Effector memory CD4-positive, alpha-beta T cell (primary cell): Measurements from ENCODE around the gene SUSD6.

Source experiments
- DNase-seq, 3 donors: peaks; one replicate each; pipeline ENCODE4 v3.0.0-alpha.2; 2020
- H3K27ac ChIP-seq: 2 replicates; pipeline ENCODE4 v1.7.0; 2013; ENCODE audit warnings: mild to moderate bottlenecking, low read length, moderate library complexity; ENCODE audit not compliant: insufficient read depth, poor library complexity, severe bottlenecking
- H3K27me3 ChIP-seq: replicated peaks from 2 replicates; pipeline ENCODE4 v1.7.0; 2013; ENCODE audit warnings: mild to moderate bottlenecking, low read length; ENCODE audit not compliant: insufficient read depth, control insufficient read depth, poor library complexity, severe bottlenecking
- H3K36me3 ChIP-seq: 2 replicates; pipeline ENCODE4 v1.7.0; 2013; ENCODE audit warnings: mild to moderate bottlenecking, low read length, moderate library complexity; ENCODE audit not compliant: control insufficient read depth, insufficient read depth
- H3K4me1 ChIP-seq: 2 replicates; pipeline ENCODE4 v1.7.0; 2013; ENCODE audit warnings: low read length, mild to moderate bottlenecking; ENCODE audit not compliant: control insufficient read depth, insufficient read depth, poor library complexity, severe bottlenecking
- H3K4me3 ChIP-seq: 2 replicates; pipeline ENCODE4 v1.7.0; 2013; ENCODE audit warnings: low read length, low read depth, mild to moderate bottlenecking; ENCODE audit not compliant: insufficient read depth, poor library complexity, severe bottlenecking
- H3K9me3 ChIP-seq: 2 replicates; pipeline ENCODE4 v1.7.0; 2013; ENCODE audit warnings: mild to moderate bottlenecking, low read length, moderate library complexity; ENCODE audit not compliant: control insufficient read depth

Gene SUSD6

GRCh38 chr14:69573831-69574262 is 37.5 kb upstream of the SUSD6 start:
- Histone ChIP-seq H3K4me1 (peaks cover 25% of the 10 kb centered on the region), H3K9me3 (no peaks in the 10 kb centered on the region), H3K27ac (no peak overlapping the region), H3K27me3 (peaks cover 24% of the 10 kb centered on the region), H3K36me3 (no peaks in the 10 kb centered on the region), H3K4me3 (peak overlapping the region; percentile 47)
- DNase-seq, result no peak

GRCh38 chr14:69574263-69574953 is 37.0 kb upstream of the SUSD6 start, which contains the start of gene CCDC177:
Gene CCDC177, minus strand, starts transcription at chr14:69574871. Its CDS starts 1,249 bp downstream, at chr14:69573622.
- H3K4me3 ChIP-seq, result peak within 1 kb of the TSS; percentile 47
- H3K4me1 ChIP-seq, result peaks cover 25% of the 10 kb centered on the region
- no peak within 1 kb of the TSS for H3K27ac ChIP-seq
- H3K27me3 ChIP-seq, result peaks cover 24% of the 10 kb centered on the region
- no peaks in the 10 kb centered on the region for H3K36me3 ChIP-seq
- peak; percentile 31 to 50 (median 34) for DNase-seq
- no peaks in the 10 kb centered on the region for H3K9me3 ChIP-seq

- H3K27me3 ChIP-seq, result peaks cover 22% of the 10 kb centered on the region
- peaks cover 25% of the 10 kb centered on the region for H3K4me1 ChIP-seq
- DNase-seq, result no peak
- H3K4me3 ChIP-seq, result peak overlapping the region; percentile 47
- H3K9me3 ChIP-seq, result no peaks in the 10 kb centered on the region
- no peaks in the 10 kb centered on the region for H3K36me3 ChIP-seq
- H3K27ac ChIP-seq, result no peak overlapping the region
Measured at GRCh38 chr14:69574954-69575295, 36.5 kb upstream of the SUSD6 start.

GRCh38 chr14:69579476-69579875 is 31.9 kb upstream of the SUSD6 start:
- Histone ChIP-seq H3K36me3 (no peaks in the 10 kb centered on the region), H3K9me3 (no peaks in the 10 kb centered on the region), H3K4me1 (peaks cover 4% of the 10 kb centered on the region), H3K27me3 (peaks cover under 1% of the 10 kb centered on the region), H3K27ac (no peak overlapping the region), H3K4me3 (no peak overlapping the region)
- no peak for DNase-seq

- no peak overlapping the region for H3K27ac ChIP-seq
- no peak overlapping the region for H3K4me3 ChIP-seq
- no peaks in the 10 kb centered on the region for H3K27me3 ChIP-seq
- H3K36me3 ChIP-seq, result no peaks in the 10 kb centered on the region
- no peaks in the 10 kb centered on the region for H3K9me3 ChIP-seq
- no peaks in the 10 kb centered on the region for H3K4me1 ChIP-seq
- DNase-seq, result no peak
Measured at GRCh38 chr14:69580009-69580577, 31.3 kb upstream of the SUSD6 start.

GRCh38 chr14:69581316-69581935 is 30.0 kb upstream of the SUSD6 start:
- H3K36me3 ChIP-seq, result no peaks in the 10 kb centered on the region
- DNase-seq, result no peak
- H3K4me3 ChIP-seq, result no peak overlapping the region
- H3K27ac ChIP-seq, result no peak overlapping the region
- no peaks in the 10 kb centered on the region for H3K9me3 ChIP-seq
- no peaks in the 10 kb centered on the region for H3K27me3 ChIP-seq
- no peaks in the 10 kb centered on the region for H3K4me1 ChIP-seq

GRCh38 chr14:69582212-69582611 is 29.2 kb upstream of the SUSD6 start:
- H3K4me1 ChIP-seq, result no peaks in the 10 kb centered on the region
- H3K9me3 ChIP-seq, result no peaks in the 10 kb centered on the region
- no peak for DNase-seq
- no peak overlapping the region for H3K27ac ChIP-seq
- no peaks in the 10 kb centered on the region for H3K36me3 ChIP-seq
- H3K4me3 ChIP-seq, result no peak overlapping the region
- H3K27me3 ChIP-seq, result no peaks in the 10 kb centered on the region

- Histone ChIP-seq H3K4me1 (no peaks in the 10 kb centered on the region), H3K36me3 (no peaks in the 10 kb centered on the region), H3K9me3 (no peaks in the 10 kb centered on the region), H3K27ac (no peak overlapping the region), H3K4me3 (no peak overlapping the region), H3K27me3 (no peaks in the 10 kb centered on the region)
- DNase-seq, result no peak
Measured at GRCh38 chr14:69582829-69583228, 28.6 kb upstream of the SUSD6 start.

- H3K36me3 ChIP-seq, result no peaks in the 10 kb centered on the region
- H3K9me3 ChIP-seq, result no peaks in the 10 kb centered on the region
- no peak overlapping the region for H3K4me3 ChIP-seq
- no peak overlapping the region for H3K27ac ChIP-seq
- H3K27me3 ChIP-seq, result no peaks in the 10 kb centered on the region
- DNase-seq, result no peak
- no peaks in the 10 kb centered on the region for H3K4me1 ChIP-seq
Measured at GRCh38 chr14:69584389-69584788, 27.0 kb upstream of the SUSD6 start.

GRCh38 chr14:69586404-69586803 is 25.0 kb upstream of the SUSD6 start:
- Histone ChIP-seq H3K4me3 (no peak overlapping the region), H3K27ac (no peak overlapping the region), H3K36me3 (no peaks in the 10 kb centered on the region), H3K9me3 (no peaks in the 10 kb centered on the region), H3K27me3 (no peaks in the 10 kb centered on the region), H3K4me1 (no peaks in the 10 kb centered on the region)
- DNase-seq, result no peak
